Ovary (tissue), 3 donors: Measurements from ENCODE around the gene PLCB3.

Experiments used
- CTCF ChIP-seq, 3 donors: fragments of 450-650 bp in 2 of 3; fragments of 200-600 bp in 1 of 3; IDR thresholded peaks; one replicate each; pipeline versions ENCODE4 v1.5.1 to v1.8.0; 2016 to 2022; ENCODE audit warnings: antibody characterized with exemption in 3 of 3, mild to moderate bottlenecking in 1 of 3
- POLR2A ChIP-seq: fragments of 450-650 bp; IDR thresholded peaks from one replicate; pipeline ENCODE4 v1.6.1; 2017; ENCODE audit warnings: antibody characterized with exemption, mild to moderate bottlenecking, moderate library complexity
- donor health status: DM: no; HTN: no; CAD: no.

- TF ChIP-seq CTCF (IDR thresholded peaks at IDR 0.05) (no peak), POLR2A (no peak)
These were observed 63.7 kb downstream of the PLCB3 start for GRCh38 chr11:64314805-64315561.
